Measurements from ENCODE around the gene KCNT2.

DNA sequence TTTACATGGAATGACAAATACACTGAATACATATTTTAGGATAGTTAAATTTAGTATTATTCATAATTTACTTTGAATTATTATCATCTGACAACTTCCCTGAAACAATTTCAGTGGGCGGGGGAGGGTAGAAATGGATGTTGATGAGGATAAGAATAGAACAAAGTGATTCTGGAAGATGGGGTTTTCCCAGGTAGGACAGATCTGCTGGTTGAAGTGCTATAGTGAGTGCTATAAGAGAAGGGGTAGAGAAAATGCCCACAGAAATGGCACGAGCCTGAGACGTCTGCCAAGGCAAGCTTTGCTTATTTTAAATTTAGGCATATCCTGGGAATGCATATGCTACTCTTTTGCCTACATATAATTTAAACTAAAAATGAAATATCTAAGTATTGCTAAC is 46.8 kb upstream of the KCNT2 start:
- no peak for TF ChIP-seq POLR2A (IDR thresholded peaks at IDR 0.05)
- TF ChIP-seq, protein P1, sequence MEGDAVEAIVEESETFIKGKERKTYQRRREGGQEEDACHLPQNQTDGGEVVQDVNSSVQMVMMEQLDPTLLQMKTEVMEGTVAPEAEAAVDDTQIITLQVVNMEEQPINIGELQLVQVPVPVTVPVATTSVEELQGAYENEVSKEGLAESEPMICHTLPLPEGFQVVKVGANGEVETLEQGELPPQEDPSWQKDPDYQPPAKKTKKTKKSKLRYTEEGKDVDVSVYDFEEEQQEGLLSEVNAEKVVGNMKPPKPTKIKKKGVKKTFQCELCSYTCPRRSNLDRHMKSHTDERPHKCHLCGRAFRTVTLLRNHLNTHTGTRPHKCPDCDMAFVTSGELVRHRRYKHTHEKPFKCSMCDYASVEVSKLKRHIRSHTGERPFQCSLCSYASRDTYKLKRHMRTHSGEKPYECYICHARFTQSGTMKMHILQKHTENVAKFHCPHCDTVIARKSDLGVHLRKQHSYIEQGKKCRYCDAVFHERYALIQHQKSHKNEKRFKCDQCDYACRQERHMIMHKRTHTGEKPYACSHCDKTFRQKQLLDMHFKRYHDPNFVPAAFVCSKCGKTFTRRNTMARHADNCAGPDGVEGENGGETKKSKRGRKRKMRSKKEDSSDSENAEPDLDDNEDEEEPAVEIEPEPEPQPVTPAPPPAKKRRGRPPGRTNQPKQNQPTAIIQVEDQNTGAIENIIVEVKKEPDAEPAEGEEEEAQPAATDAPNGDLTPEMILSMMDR (IDR thresholded peaks at IDR 0.05 in 4 of 5, conservative IDR thresholded peaks at IDR 0.05 in 1 of 5): no peak

Data from gastrocnemius medialis (tissue), 4 donors.